CD14-positive monocyte (primary cell): Measurements from ENCODE around the gene NDFIP1. TPM values are rescaled to one million over a fixed set of nuclear protein-coding genes. Genes with fewer than 3 reads are reported as not detected.

Experiments
- DNase-seq, 3 donors: peaks; one replicate each; pipeline ENCODE4 v3.0.0-alpha.2; 2011 to 2022
- H2AFZ ChIP-seq: 2 replicates; pipeline ENCODE4 v1.6.0; 2012; ENCODE audit warnings: mild to moderate bottlenecking, low read depth, low read length, inconsistent platforms; ENCODE audit not compliant: insufficient read depth, poor library complexity, severe bottlenecking
- H3K27ac ChIP-seq, 2 donors: 1 replicate in 1 of 2; 2 replicates in 1 of 2; pipeline ENCODE4 v1.5.1; 2012 to 2013; ENCODE audit warnings: low read length in 2 of 2, control low read depth in 1 of 2, inconsistent platforms in 1 of 2, low read depth in 1 of 2, mild to moderate bottlenecking in 1 of 2
- H3K27me3 ChIP-seq, 2 donors: one replicate each; pipeline versions ENCODE4 v1.6.0 to v1.6.1; 2011 to 2013; ENCODE audit warnings: low read length in 2 of 2; ENCODE audit not compliant: control insufficient read depth in 2 of 2, insufficient read depth in 2 of 2
- H3K36me3 ChIP-seq, 2 donors: replicated peaks in 1 of 2; 1 replicate in 1 of 2; 2 replicates in 1 of 2; pipeline versions ENCODE4 v1.5.1 to v1.6.1; 2012 to 2013; ENCODE audit warnings: low read length in 2 of 2, control low read depth in 1 of 2, inconsistent platforms in 1 of 2, mild to moderate bottlenecking in 1 of 2; ENCODE audit not compliant: insufficient read depth in 2 of 2, control insufficient read depth in 1 of 2
- H3K4me1 ChIP-seq, 2 donors: 1 replicate in 1 of 2; 2 replicates in 1 of 2; pipeline versions ENCODE4 v1.5.1 to v1.6.1; 2012 to 2013; ENCODE audit warnings: low read length in 2 of 2, control low read depth in 1 of 2, inconsistent platforms in 1 of 2, mild to moderate bottlenecking in 1 of 2, moderate library complexity in 1 of 2; ENCODE audit not compliant: insufficient read depth in 2 of 2, control insufficient read depth in 1 of 2
- H3K4me2 ChIP-seq: replicated peaks from 2 replicates; pipeline ENCODE3; 2012; ENCODE audit warnings: low read length, moderate library complexity, mild to moderate bottlenecking; ENCODE audit not compliant: poor library complexity, severe bottlenecking; ENCODE audit errors: extremely low read depth
- H3K4me3 ChIP-seq, 3 experiments: fragments of 200-600 bp in 1 of 3; sonication (generic) in 1 of 3; replicated peaks in 1 of 3; 1 replicate in 2 of 3; 2 replicates in 1 of 3; pipeline ENCODE4 v1.5.1; 2011 to 2013; ENCODE audit warnings: low read length in 3 of 3, mild to moderate bottlenecking in 3 of 3, control low read depth in 2 of 3, low read depth in 2 of 3, inconsistent platforms in 1 of 3, moderate library complexity in 1 of 3
- H3K79me2 ChIP-seq: 2 replicates; pipeline ENCODE4 v1.6.0; 2012; ENCODE audit warnings: mild to moderate bottlenecking, control low read depth, inconsistent platforms, low read length, moderate library complexity; ENCODE audit not compliant: insufficient read depth
- H3K9ac ChIP-seq: 2 replicates; pipeline ENCODE4 v1.6.0; 2017; ENCODE audit warnings: low read length, mild to moderate bottlenecking; ENCODE audit not compliant: insufficient read depth, poor library complexity, severe bottlenecking
- H3K9me3 ChIP-seq, 2 donors: replicated peaks in 1 of 2; 1 replicate in 1 of 2; 2 replicates in 1 of 2; pipeline versions ENCODE4 v1.5.1 to v1.6.1; 2012 to 2013; ENCODE audit warnings: low read length in 2 of 2, control low read depth in 1 of 2; ENCODE audit not compliant: control insufficient read depth in 1 of 2, insufficient read depth in 1 of 2
- H4K20me1 ChIP-seq: 2 replicates; pipeline ENCODE4 v1.6.0; 2012; ENCODE audit warnings: mild to moderate bottlenecking, low read length, control low read depth, moderate library complexity; ENCODE audit not compliant: insufficient read depth
- H3K27ac Mint-ChIP-seq, 7 donors: one replicate each; pipeline ENCODE4 v1.8.0; 2020; ENCODE audit warnings: mild to moderate bottlenecking in 7 of 7, mixed read lengths in 7 of 7, moderate library complexity in 6 of 7, inconsistent platforms in 2 of 7
- H3K27me3 Mint-ChIP-seq, 3 donors: one replicate each; pipeline ENCODE4 v1.8.0; 2021 to 2022; ENCODE audit warnings: low read depth in 3 of 3, mild to moderate bottlenecking in 3 of 3, mixed read lengths in 3 of 3, moderate library complexity in 3 of 3, inconsistent platforms in 1 of 3
- H3K36me3 Mint-ChIP-seq, 2 donors: one replicate each; pipeline ENCODE4 v1.8.0; 2020; ENCODE audit warnings: mixed read lengths in 2 of 2, inconsistent platforms in 1 of 2, mild to moderate bottlenecking in 1 of 2
- H3K4me1 Mint-ChIP-seq: one replicate; pipeline ENCODE4 v1.8.0; 2020; ENCODE audit warnings: mild to moderate bottlenecking, mixed read lengths
- H3K4me3 Mint-ChIP-seq, 2 donors: one replicate each; pipeline ENCODE4 v1.8.0; 2020; ENCODE audit warnings: mild to moderate bottlenecking in 2 of 2, mixed read lengths in 2 of 2, moderate library complexity in 1 of 2
- H3K9me3 Mint-ChIP-seq, 7 donors: one replicate each; pipeline ENCODE4 v1.8.0; 2020 to 2022; ENCODE audit warnings: mixed read lengths in 7 of 7, mild to moderate bottlenecking in 6 of 7, moderate library complexity in 6 of 7, inconsistent platforms in 2 of 7
- CTCF ChIP-seq: fragments of 200-600 bp; IDR thresholded peaks from one replicate; pipeline ENCODE4 v1.8.0; 2022; ENCODE audit warnings: antibody characterized with exemption, mild to moderate bottlenecking
- WGBS: methylation state at CpG from one replicate; pipeline ENCODE4 v1.1.5; 2013; ENCODE audit warnings: missing lambda C conversion rate; ENCODE audit not compliant: insufficient coverage; 5-methylcytosine and 5-hydroxymethylcytosine counted together
- intact Hi-C, 2 donors: fragments of 100-400 bp; cut with micrococcal nuclease; formaldehyde crosslinking; loops; one replicate each; pipeline versions ENCODE4 v1.15.0 to v1.15.1; 2023
- polyA plus RNA-seq, 3 donors: library from polyadenylated mRNA; depleted of rRNA in 1 of 3; unstranded in 2 of 3; stranded (reverse) in 1 of 3; fragments of 300-500 nt in 2 of 3; fragments of >200 nt in 1 of 3; fragmentation: Illumina TruSeq in 2 of 3; gene quantifications; 1 replicate in 2 of 3; 2 replicates in 1 of 3; pipeline ENCODE4 v1.2.3, GENCODE V29; 2012 to 2021

Gene NDFIP1
- polyA plus RNA-seq, 3 donors: 18.4 to 44.4 (median 44.0) TPM

GRCh38 chr5:142133330-142134206, 25.0 kb downstream of the NDFIP1 start:
- peaks cover 22 to 48% of the 10 kb centered on the region in 2 donors for H3K36me3 ChIP-seq
- no peaks in the 10 kb centered on the region for H3K9me3 Mint-ChIP-seq
- intact Hi-C loops: loop anchor here in 1 of 2 donors (5.0 kb wide), 1 partner anchor 126 kb away; no protein-coding TSS in a partner anchor
- no peak for TF ChIP-seq CTCF
- peaks cover 61% of the 10 kb centered on the region for H3K79me2 ChIP-seq
- H3K27ac Mint-ChIP-seq: no peak overlapping the region
- peak overlapping the region in 1 of 2 donors; percentile 72 for H3K27ac ChIP-seq
- H3K4me3 Mint-ChIP-seq: no peak overlapping the region
- H3K36me3 Mint-ChIP-seq: peaks cover 28 to 38% of the 10 kb centered on the region in 2 donors
- H3K27me3 Mint-ChIP-seq: no peaks in the 10 kb centered on the region
- peak overlapping the region; percentile 64 for H3K4me2 ChIP-seq
- H3K4me1 ChIP-seq: peaks cover 20 to 27% of the 10 kb centered on the region in 2 donors
- H3K27me3 ChIP-seq: no peaks in the 10 kb centered on the region
- no peaks in the 10 kb centered on the region for H3K9me3 ChIP-seq
- peak overlapping the region in 1 of 3 experiments; percentile 61 for H3K4me3 ChIP-seq
- H3K9ac ChIP-seq: peak overlapping the region; percentile 17
- H2AFZ ChIP-seq: no peak overlapping the region
- WGBS: 90% methylated on average over 1 of the region's 3 CpGs
- peak in 2 of 3 donors; percentile 22 to 46 for DNase-seq
- peaks cover 26% of the 10 kb centered on the region for H4K20me1 ChIP-seq
- peaks cover 5% of the 10 kb centered on the region for H3K4me1 Mint-ChIP-seq

GRCh38 chr5:142134331-142135010, 25.9 kb downstream of the NDFIP1 start:
- no peak overlapping the region for H2AFZ ChIP-seq
- intact Hi-C loops: loop anchor here in 1 of 2 donors (5.0 kb wide), 1 partner anchor 127 kb away; no protein-coding TSS in a partner anchor
- peak overlapping the region in 1 of 3 experiments; percentile 61 for H3K4me3 ChIP-seq
- H3K36me3 ChIP-seq: peaks cover 26 to 57% of the 10 kb centered on the region in 2 donors
- peaks cover 20 to 27% of the 10 kb centered on the region in 2 donors for H3K4me1 ChIP-seq
- H3K9ac ChIP-seq: peak overlapping the region; percentile 17
- no peaks in the 10 kb centered on the region for H3K9me3 Mint-ChIP-seq
- H3K36me3 Mint-ChIP-seq: peaks cover 31 to 45% of the 10 kb centered on the region in 2 donors
- H3K27me3 ChIP-seq: no peaks in the 10 kb centered on the region
- H3K27me3 Mint-ChIP-seq: no peaks in the 10 kb centered on the region
- peak overlapping the region in 1 of 2 donors; percentile 72 for H3K27ac ChIP-seq
- H4K20me1 ChIP-seq: peaks cover 17% of the 10 kb centered on the region
- peak overlapping the region; percentile 64 for H3K4me2 ChIP-seq
- TF ChIP-seq CTCF: no peak
- peak in 2 of 3 donors; percentile 42 to 66 for DNase-seq
- peak overlapping the region in 4 of 7 donors; percentile 37 to 68 (median 57) for H3K27ac Mint-ChIP-seq
- WGBS: no CpG with 5 or more reads among the region's 7 CpGs
- H3K4me1 Mint-ChIP-seq: peaks cover 5% of the 10 kb centered on the region
- peaks cover 52% of the 10 kb centered on the region for H3K79me2 ChIP-seq
- H3K4me3 Mint-ChIP-seq: no peak overlapping the region
- H3K9me3 ChIP-seq: no peaks in the 10 kb centered on the region
